Fibroblast of skin of left quadriceps (primary cell): Measurements from ENCODE around the gene HTR3A.

Experiments
- DNase-seq, 2 experiments: peaks; one replicate each; pipeline ENCODE4 v3.0.0-alpha.2; 2013; ENCODE audit warnings: low read depth in 2 of 2

HTR3A gene

GRCh38 chr11:113979431-113979830 lies 4.5 kb downstream of the HTR3A start:
- DNase-seq = no peak

GRCh38 chr11:113980785-113981184 lies 5.9 kb downstream of the HTR3A start:
- DNase-seq = no peak

- no peak for DNase-seq
These were observed 7.4 kb downstream of the HTR3A start for GRCh38 chr11:113982306-113982705.

GRCh38 chr11:113984781-113985180 lies 9.9 kb downstream of the HTR3A start:
- DNase-seq = no peak

DNA sequence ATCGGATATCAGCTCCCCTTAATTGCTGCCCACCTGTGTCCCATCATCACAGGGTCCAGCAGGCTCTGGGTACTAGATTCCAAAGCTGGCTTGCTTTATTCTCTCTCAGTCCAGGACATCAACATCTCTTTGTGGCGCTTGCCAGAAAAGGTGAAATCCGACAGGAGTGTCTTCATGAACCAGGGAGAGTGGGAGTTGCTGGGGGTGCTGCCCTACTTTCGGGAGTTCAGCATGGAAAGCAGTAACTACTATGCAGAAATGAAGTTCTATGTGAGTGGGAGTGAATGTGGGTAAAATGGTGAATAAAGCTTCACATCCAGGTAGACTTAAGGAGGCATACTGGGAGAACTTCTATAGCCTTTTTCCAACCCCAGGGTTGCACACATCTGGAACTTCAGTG lies 11.0 kb downstream of the HTR3A start:
- no peak for DNase-seq

DNA sequence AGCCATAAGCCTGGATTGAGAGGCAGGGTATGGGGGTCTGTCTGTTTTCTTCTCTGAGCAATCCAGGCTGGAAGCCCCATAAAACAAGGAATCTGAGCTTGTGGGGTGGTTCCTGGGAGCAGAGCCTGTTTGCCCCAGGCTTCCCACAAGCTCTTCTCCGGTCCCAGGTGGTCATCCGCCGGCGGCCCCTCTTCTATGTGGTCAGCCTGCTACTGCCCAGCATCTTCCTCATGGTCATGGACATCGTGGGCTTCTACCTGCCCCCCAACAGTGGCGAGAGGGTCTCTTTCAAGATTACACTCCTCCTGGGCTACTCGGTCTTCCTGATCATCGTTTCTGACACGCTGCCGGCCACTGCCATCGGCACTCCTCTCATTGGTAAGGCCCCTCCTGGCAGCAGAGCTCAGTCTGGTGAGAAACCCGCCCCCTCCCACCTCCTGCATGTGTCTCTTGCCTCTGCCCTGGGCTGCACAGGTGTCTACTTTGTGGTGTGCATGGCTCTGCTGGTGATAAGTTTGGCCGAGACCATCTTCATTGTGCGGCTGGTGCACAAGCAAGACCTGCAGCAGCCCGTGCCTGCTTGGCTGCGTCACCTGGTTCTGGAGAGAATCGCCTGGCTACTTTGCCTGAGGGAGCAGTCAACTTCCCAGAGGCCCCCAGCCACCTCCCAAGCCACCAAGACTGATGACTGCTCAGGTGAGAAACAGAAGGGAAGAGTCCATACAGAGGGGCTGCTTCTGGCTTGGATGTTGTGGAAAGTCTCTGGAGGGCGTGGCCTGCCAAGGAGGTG lies 11.6 kb downstream of the HTR3A start:
- no peak for DNase-seq

DNA sequence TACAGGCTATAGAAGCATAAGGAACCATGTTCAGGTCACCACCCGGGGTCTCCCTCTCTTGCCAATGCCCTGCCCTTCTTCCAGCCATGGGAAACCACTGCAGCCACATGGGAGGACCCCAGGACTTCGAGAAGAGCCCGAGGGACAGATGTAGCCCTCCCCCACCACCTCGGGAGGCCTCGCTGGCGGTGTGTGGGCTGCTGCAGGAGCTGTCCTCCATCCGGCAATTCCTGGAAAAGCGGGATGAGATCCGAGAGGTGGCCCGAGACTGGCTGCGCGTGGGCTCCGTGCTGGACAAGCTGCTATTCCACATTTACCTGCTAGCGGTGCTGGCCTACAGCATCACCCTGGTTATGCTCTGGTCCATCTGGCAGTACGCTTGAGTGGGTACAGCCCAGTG lies 14.5 kb downstream of the HTR3A start:
- no peak for DNase-seq

- DNase-seq = no peak
These were observed 15.0 kb downstream of the HTR3A start for GRCh38 chr11:113989916-113990315.

GRCh38 chr11:113991170-113991569 lies 16.3 kb downstream of the HTR3A start:
- DNase-seq = peak; percentile 1 to 6

DNA sequence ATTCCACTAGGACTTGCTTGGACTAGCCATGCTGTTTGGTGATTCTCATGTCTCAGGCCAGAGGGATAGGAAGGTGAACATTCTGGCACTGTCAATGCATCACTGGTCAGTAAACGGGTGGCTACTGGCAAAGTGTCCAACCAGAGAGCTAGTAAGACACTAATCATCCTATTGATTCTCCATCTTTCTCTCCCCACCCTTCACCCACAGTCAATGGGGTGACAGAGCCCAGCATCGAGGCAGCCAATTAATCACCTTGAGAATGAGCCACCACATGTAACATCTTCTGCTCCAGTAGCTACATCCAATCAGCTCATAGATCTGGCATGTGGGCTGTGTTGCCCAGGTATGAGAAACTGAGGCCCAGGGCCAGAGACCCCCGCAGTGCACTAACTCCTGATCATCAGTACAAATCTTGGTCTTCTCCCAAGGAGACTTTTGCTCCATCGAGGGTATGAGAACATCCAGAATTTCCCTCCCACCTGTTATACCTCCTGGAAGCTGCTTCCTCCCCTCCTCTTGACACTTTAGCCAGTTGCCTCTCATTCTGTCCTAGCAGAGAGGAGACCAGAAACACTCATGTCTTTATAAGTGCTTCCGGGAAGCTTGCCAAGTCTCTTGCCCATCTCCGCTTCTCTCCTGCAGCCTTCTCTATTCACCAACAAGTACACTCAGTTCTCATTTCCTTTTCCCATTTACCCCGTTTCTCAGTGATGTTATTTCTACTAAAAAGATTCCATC lies 17.0 kb downstream of the HTR3A start:
- no peak for DNase-seq

- DNase-seq = no peak
These were observed 17.7 kb downstream of the HTR3A start for GRCh38 chr11:113992459-113993110.

GRCh38 chr11:113994077-113994954 lies 19.4 kb downstream of the HTR3A start:
- no peak for DNase-seq

GRCh38 chr11:113997473-113997872 lies 22.6 kb downstream of the HTR3A start:
- DNase-seq = no peak

DNA sequence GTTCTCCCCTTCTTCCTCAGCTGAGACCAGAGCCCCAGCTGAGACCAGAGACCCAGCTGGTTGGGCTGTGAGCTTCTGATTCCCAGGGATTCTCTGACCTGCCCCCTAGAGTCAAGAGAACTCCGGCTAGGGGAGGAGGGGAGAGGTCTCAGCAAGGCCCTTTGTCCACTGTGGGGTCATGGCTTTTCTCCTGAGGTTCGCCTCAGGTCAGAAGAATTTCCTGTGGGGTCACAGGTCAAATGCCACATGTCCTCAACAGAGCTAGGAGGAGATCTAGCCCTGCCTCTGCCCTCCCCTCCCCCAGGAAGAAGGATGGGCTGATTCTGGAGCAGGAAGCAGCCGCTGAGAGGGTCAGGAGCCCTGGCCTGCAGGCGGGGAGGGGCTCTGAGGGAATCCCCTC lies 23.7 kb downstream of the HTR3A start:
- DNase-seq = no peak

- no peak for DNase-seq
These were observed 25.6 kb downstream of the HTR3A start for GRCh38 chr11:114000526-114000925.

DNA sequence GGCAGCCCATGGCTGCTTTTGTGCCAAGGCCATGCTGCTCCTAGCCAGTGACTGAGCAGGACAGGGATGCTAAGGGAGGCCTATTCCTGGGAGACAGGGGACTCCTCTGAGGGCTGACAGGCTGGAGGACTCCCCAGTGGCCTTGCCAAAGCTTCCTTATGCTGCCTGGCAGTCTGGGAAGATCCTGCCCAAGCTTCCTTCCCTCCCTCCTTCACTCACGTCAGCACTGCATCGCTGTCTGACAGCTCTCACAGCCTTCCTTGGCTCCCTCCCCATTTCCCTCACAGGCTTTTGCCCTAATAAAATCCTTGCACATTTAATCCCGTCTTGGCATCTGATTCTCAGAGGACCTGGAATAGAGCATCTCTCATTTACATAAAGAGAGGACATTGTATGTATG lies 26.5 kb downstream of the HTR3A start:
- DNase-seq = no peak

DNA sequence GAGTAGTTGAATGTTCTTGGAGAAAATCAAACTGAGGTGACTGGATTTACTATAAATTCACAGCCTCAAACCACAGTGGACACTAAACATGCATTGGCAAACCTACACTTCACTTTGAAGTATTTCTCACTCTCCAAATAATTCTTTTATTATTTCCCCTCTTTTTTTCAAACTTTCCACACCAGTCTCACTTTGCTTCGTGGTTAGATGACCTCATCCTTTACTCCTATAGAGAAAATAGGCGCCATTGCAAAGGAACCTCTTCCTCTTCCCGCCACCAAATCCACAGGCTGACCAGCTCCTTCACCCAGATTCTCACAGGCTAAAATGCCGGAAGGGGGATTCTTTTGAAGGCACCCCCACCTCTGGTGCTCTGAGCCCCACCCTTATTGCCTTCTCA lies 33.4 kb downstream of the HTR3A start:
- DNase-seq = no peak

GRCh38 chr11:114010931-114011330 lies 36.0 kb downstream of the HTR3A start:
- DNase-seq = no peak

DNA sequence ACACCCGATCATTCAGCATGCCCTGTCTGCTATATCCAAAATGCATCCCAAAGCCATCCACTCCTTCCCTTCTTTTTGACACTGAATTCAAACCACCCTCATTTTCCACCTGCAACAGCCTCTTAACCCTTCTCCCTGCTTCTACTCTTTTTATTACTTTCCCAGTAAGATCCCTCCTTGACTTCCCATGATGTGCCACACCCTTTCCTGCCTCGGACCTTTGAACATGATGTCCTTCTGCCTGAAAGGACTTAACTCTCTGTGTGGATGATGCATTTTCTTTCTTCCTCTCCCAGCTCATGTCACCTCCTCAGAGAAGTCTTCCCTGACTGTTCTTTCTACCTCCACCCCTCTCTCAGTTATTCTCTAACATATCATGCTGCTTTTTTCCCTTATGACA lies 36.5 kb downstream of the HTR3A start:
- DNase-seq = no peak

DNA sequence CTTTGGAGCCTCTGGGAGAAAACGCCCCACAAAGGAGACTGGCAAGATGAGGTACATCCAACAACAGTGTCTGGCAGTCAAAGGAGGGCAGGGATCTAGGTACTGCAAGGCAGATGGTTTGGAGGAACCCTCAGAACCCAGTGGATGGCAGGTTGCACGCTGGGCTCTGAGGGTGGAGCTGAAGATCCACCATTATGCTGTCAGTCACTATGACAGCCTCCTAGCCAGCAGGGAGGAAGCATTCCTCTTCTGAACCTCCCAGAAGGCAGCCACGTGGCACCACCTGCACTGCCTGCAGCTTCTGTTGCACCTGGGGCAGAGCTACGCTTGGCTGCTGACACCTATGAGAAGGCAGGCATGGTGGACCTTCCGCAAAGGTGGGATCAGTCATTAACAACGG lies 40.2 kb downstream of the HTR3A start:
- DNase-seq = no peak

DNA sequence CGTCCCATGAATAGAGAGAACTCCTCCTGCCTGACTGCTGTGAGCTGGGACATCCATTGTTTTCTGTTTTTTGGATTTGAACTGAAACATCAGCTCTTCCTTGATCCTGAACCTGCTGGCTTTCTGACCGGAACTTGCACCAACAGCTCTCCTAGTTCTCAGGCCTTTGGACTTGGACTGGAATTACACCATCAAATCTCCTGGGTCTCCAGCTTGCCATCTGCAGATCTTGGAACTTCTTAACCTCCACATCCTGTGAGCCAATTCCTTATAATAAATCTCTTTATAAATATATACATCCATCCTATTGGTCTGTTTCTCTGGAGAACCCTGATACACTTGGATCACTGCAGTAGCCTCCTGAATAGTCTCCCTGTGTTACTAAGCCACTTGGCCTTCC lies 42.1 kb downstream of the HTR3A start:
- no peak for DNase-seq

GRCh38 chr11:114017723-114018122 lies 42.8 kb downstream of the HTR3A start:
- no peak for DNase-seq
